SK-N-SH (cell line): ENCODE data around the gene RPA1.
"Not testable (repeated sequence)": the region's sequence is repeated elsewhere in the genome, so short reads cannot be mapped to it uniquely, and the experiment has no call there.

Experiments used
- CTCF ChIP-seq: fragments of 200-600 bp; sonication (generic); IDR thresholded peaks from 2 replicates; pipeline ENCODE4 v1.6.1; 2017; ENCODE audit warnings: antibody characterized with exemption, mild to moderate bottlenecking, moderate library complexity
- JUND ChIP-seq: IDR thresholded peaks from 2 replicates; pipeline ENCODE4 v1.4.0; 2012
- REST ChIP-seq: IDR thresholded peaks from 2 replicates; pipeline ENCODE4 v1.6.1; 2012; ENCODE audit warnings: mild to moderate bottlenecking, low read depth, low read length, moderate library complexity
- RXRA ChIP-seq: IDR thresholded peaks from 2 replicates; pipeline ENCODE4 v1.4.0; 2012; ENCODE audit warnings: low read depth, mild to moderate bottlenecking, borderline replicate concordance
- TAF1 ChIP-seq: IDR thresholded peaks from 2 replicates; pipeline ENCODE4 v1.6.1; 2012; ENCODE audit warnings: low read depth, mild to moderate bottlenecking, low read length, moderate library complexity, borderline replicate concordance
- YY1 ChIP-seq: IDR thresholded peaks from 2 replicates; pipeline ENCODE4 v1.4.0; 2012; ENCODE audit warnings: low read depth, mild to moderate bottlenecking

DNA sequence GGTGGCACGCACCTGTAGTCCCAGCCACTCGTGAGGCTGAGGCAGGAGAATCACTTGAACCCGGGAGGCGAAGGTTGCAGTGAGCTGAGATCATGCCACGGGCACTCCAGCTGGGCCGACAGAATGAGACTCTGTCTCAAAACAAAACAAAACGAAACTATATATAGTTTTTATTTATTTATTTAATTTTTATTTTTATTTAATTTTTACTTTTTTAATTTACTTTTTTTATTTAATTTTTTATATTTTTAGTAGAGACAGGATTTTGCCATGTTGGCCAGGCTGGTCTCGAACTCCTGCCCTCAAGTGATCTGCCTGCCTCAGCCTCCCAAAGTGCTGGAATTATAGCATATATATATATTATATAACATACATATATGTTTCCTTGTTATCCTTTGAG is 26.7 kb downstream of the RPA1 start:
- not testable (repeated sequence) for TF ChIP-seq TAF1, CTCF, YY1, REST, JUND, RXRA
